GM20000 (cell line): ENCODE results near the gene ADAMTSL1.

Experiments
- DNase-seq: peaks from one replicate; pipeline ENCODE4 v3.0.0; 2012; ENCODE audit warnings: low spot score
- CTCF ChIP-seq: IDR thresholded peaks from 2 replicates; pipeline ENCODE4 v1.5.1; 2012; ENCODE audit warnings: mild to moderate bottlenecking, control low read depth; ENCODE audit errors: extremely low read depth, missing control alignments

Gene ADAMTSL1

GRCh38 chr9:18473652-18474279 is at the start of gene ADAMTSL1:
ADAMTSL1 (plus strand) TSS chr9:18474153; CDS start chr9:18474233, 80 bp downstream.
- no peak for DNase-seq

GRCh38 chr9:18427691-18428090 is 46.3 kb upstream of the ADAMTSL1 start:
- DNase-seq: no peak

More at GRCh38 chr9:18473652-18474279, at the start of gene ADAMTSL1:
- TF ChIP-seq CTCF: no peak

GRCh38 chr9:18428661-18429060 is 45.3 kb upstream of the ADAMTSL1 start:
- no peak for TF ChIP-seq CTCF
- DNase-seq: no peak

More at GRCh38 chr9:18427691-18428090, 46.3 kb upstream of the ADAMTSL1 start:
- TF ChIP-seq CTCF: no peak

GRCh38 chr9:18429070-18429469 is 44.9 kb upstream of the ADAMTSL1 start:
- no peak for DNase-seq
- no peak for TF ChIP-seq CTCF

GRCh38 chr9:18433620-18434019 is 40.3 kb upstream of the ADAMTSL1 start:
- no peak for TF ChIP-seq CTCF
- DNase-seq: no peak

- TF ChIP-seq CTCF: no peak
- no peak for DNase-seq
Measured at GRCh38 chr9:18437315-18438201, 36.4 kb upstream of the ADAMTSL1 start.

- no peak for DNase-seq
- TF ChIP-seq CTCF: no peak
Measured at GRCh38 chr9:18438300-18438925, 35.5 kb upstream of the ADAMTSL1 start.
